ENCODE results near the gene RALGAPA2. TPM values are rescaled to one million over a fixed set of nuclear protein-coding genes. Genes with fewer than 3 reads are reported as not detected.
A peak's percentile ranks its signal among the peaks of the same experiment; 100 is the strongest.

RALGAPA2 gene
- total and polyA plus RNA-seq, 10 donors = 1.2 to 55.2 (median 29.4) TPM

DNA sequence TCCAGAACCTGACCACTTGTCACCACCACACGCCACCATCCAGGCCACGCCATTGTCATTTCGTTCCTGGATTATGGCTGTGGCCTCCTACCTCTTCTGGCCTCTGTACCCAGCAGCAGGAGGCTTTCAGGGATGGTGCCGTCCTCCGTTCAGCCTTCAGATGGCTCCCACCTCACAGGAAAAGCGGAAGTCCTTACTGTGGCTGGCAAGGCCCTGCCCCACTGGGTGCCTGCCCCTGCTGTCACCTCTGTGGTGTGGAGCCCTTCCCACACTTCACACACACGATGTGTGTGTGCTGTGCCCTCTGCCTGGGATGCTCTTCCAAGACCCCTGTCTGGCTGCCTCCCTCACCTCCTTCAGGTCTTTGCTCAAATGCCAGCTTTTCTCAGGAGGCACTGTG, 275.1 kb downstream of the RALGAPA2 start:
- Histone ChIP-seq H3K4me1 (peaks cover 0 to 7% (median 0%) of the 10 kb centered on the region in 6 donors), H3K27me3 (replicated peaks in 1 of 7) (no peaks in the 10 kb centered on the region), H3K4me3 (no peak overlapping the region), H3K9me3 (no peaks in the 10 kb centered on the region), H3K27ac (no peak overlapping the region), H3K36me3 (peaks cover 0 to 68% (median 0%) of the 10 kb centered on the region in 6 donors)
- WGBS, 5 donors = 93 to 98% (median 96%) methylated on average over 7 of the region's 7 CpGs
- TF ChIP-seq POLR2AphosphoS5 (IDR thresholded peaks at IDR 0.05) (peak in 1 of 3 donors; percentile 32), POLR2A (IDR thresholded peaks at IDR 0.05) (no peak)
- intact Hi-C loops (cut with DNase I; ENCODE audit: low total_unique reads) = no loop called here
- no peak for DNase-seq

DNA sequence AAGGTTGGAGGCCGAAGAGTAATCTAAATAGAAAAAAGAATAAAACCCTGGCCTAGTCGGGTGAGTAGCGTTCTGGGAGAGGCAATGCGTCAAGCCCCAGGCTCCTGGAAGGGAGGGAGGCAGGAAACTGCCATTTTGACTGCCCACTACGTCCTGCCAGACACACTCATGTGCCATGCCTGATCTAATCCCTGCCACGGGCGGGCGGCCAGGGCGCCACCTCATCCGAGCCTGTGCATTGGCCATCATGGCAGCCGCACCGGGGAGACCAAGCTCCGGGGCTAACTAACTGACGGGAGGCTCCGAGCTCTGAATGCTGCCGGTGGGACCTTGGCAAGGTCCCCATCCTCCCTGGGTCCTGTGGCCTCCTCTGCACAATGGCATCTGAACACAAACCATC, 275.8 kb downstream of the RALGAPA2 start:
- Histone ChIP-seq H3K27me3 (replicated peaks in 1 of 7) (no peaks in the 10 kb centered on the region), H3K36me3 (peaks cover 0 to 74% (median 0%) of the 10 kb centered on the region in 6 donors), H3K4me3 (no peak overlapping the region), H3K27ac (no peak overlapping the region), H3K4me1 (peaks cover 0 to 7% (median 0%) of the 10 kb centered on the region in 6 donors), H3K9me3 (no peaks in the 10 kb centered on the region)
- TF ChIP-seq, protein P1, sequence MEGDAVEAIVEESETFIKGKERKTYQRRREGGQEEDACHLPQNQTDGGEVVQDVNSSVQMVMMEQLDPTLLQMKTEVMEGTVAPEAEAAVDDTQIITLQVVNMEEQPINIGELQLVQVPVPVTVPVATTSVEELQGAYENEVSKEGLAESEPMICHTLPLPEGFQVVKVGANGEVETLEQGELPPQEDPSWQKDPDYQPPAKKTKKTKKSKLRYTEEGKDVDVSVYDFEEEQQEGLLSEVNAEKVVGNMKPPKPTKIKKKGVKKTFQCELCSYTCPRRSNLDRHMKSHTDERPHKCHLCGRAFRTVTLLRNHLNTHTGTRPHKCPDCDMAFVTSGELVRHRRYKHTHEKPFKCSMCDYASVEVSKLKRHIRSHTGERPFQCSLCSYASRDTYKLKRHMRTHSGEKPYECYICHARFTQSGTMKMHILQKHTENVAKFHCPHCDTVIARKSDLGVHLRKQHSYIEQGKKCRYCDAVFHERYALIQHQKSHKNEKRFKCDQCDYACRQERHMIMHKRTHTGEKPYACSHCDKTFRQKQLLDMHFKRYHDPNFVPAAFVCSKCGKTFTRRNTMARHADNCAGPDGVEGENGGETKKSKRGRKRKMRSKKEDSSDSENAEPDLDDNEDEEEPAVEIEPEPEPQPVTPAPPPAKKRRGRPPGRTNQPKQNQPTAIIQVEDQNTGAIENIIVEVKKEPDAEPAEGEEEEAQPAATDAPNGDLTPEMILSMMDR (IDR thresholded peaks at IDR 0.05 in 8 of 11, conservative IDR thresholded peaks at IDR 0.05 in 3 of 11) = no peak
- no peak for TF ChIP-seq POLR2AphosphoS5 (IDR thresholded peaks at IDR 0.05)
- TF ChIP-seq POLR2A (IDR thresholded peaks at IDR 0.05) = no peak
- intact Hi-C loops (cut with DNase I; ENCODE audit: low total_unique reads) = no loop called here
- 95 to 98% (median 97%) methylated on average over 14 to 16 of the region's 16 CpGs for WGBS, 5 donors
- no peak for DNase-seq

DNA sequence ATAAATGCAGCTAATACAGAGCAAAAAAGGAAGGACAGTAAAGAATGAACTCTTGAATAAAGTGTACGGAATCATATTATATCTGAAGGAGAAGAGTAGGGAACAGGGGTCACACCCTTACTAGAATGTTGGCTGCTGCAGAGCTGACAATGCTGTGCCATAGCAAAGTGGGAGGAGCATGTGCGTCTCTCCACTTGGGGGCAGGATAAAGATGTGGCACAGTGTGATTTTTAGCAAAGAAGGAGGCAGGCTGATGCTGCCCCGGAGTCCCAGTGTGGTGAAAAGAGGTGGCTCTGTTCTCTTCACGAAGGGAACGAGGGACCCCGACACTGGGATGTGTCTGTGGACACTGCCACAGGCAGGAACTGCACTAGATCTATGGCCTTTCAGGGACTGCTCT, 277.0 kb downstream of the RALGAPA2 start:
- peaks cover 0 to 75% (median 0%) of the 10 kb centered on the region in 6 donors for H3K36me3 ChIP-seq
- TF ChIP-seq POLR2AphosphoS5 (IDR thresholded peaks at IDR 0.05) (no peak), POLR2A (IDR thresholded peaks at IDR 0.05) (no peak)
- TF ChIP-seq, protein P1 (IDR thresholded peaks at IDR 0.05 in 8 of 11, conservative IDR thresholded peaks at IDR 0.05 in 3 of 11) = no peak
- no peaks in the 10 kb centered on the region for H3K9me3 ChIP-seq
- no peaks in the 10 kb centered on the region for H3K27me3 ChIP-seq (replicated peaks in 1 of 7)
- peaks cover 0 to under 1% (median 0%) of the 10 kb centered on the region in 6 donors for H3K4me1 ChIP-seq
- no peak overlapping the region for H3K27ac ChIP-seq
- WGBS, 5 donors = 82 to 91% (median 90%) methylated on average over 6 of the region's 6 CpGs
- H3K4me3 ChIP-seq = no peak overlapping the region
- no peak for DNase-seq
- intact Hi-C loops (cut with DNase I; ENCODE audit: low total_unique reads) = no loop called here

DNA sequence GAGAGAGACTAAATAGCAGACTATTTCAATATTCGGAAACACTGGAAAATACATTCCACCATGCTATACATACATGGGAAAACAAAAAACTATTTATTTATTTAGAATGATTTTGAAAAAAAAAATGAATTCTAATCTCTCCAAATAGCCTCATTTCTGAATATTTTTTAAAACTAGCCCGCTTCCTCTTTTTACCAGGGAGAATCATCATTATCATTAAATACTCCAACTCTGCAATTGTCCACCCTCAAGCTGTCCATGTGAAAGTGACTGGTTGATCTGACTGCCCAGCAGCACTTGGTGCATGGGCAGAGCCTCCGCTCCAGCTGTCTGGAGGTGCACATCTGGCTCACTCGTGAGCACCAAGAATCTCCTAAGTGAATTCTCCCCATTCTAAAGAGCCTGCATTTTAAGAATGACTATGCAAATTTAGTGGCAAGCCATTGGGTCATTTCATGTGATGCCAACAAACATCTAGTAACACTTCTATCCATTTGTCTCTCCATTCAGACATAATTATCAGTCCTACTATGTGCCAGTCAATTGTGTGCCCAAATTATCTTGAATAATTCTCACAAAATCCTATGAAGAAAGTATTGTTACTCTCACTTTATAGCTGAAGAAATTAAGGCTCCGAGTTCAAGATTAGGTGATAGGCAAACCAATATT, 279.7 kb downstream of the RALGAPA2 start:
- Histone ChIP-seq H3K4me1 (no peaks in the 10 kb centered on the region), H3K27me3 (replicated peaks in 1 of 7) (no peaks in the 10 kb centered on the region), H3K4me3 (no peak overlapping the region), H3K36me3 (peaks cover 0 to 55% (median 0%) of the 10 kb centered on the region in 6 donors), H3K27ac (no peak overlapping the region), H3K9me3 (no peaks in the 10 kb centered on the region)
- intact Hi-C loops (cut with DNase I; ENCODE audit: low total_unique reads) = no loop called here
- 93 to 96% (median 95%) methylated on average over 5 of the region's 5 CpGs for WGBS, 5 donors
- TF ChIP-seq, protein P1 (IDR thresholded peaks at IDR 0.05 in 8 of 11, conservative IDR thresholded peaks at IDR 0.05 in 3 of 11) = no peak
- TF ChIP-seq POLR2A (IDR thresholded peaks at IDR 0.05) (no peak), POLR2AphosphoS5 (IDR thresholded peaks at IDR 0.05) (no peak)
- no peak for DNase-seq

Data from spleen (tissue), 11 donors.